NCI-H1048 (cell line): ENCODE data around the gene CLIC1.
A peak's percentile ranks its signal among the peaks of the same experiment; 100 is the strongest.

Experiments
- DNase-seq: peaks from one replicate; lab custom pipeline; 2025; lab: John Stamatoyannopoulos, UW

CLIC1 gene

GRCh38 chr6:31737991-31738979, 2.0 kb upstream of the CLIC1 start:
- no peak for DNase-seq

- no peak for DNase-seq
These were observed 1.1 kb upstream of the CLIC1 start for GRCh38 chr6:31737315-31737990.

- DNase-seq, result no peak
These were observed 511 bp upstream of the CLIC1 start for GRCh38 chr6:31736768-31737314.

GRCh38 chr6:31734821-31735406, 1.4 kb downstream of the CLIC1 start:
- DNase-seq, result no peak

- no peak for DNase-seq
These were observed 2.0 kb downstream of the CLIC1 start for GRCh38 chr6:31734247-31734820.

GRCh38 chr6:31733734-31734133, 2.6 kb downstream of the CLIC1 start:
- no peak for DNase-seq

GRCh38 chr6:31732029-31732428, 4.3 kb downstream of the CLIC1 start:
- no peak for DNase-seq

GRCh38 chr6:31730631-31731086, 5.7 kb downstream of the CLIC1 start:
- no peak for DNase-seq

GRCh38 chr6:31729979-31730630, 6.2 kb downstream of the CLIC1 start:
- peak; percentile 68 for DNase-seq

- DNase-seq, result peak; percentile 12
These were observed 6.8 kb downstream of the CLIC1 start for GRCh38 chr6:31729515-31729978.

- DNase-seq, result no peak
These were observed 7.4 kb downstream of the CLIC1 start, which contains the start of gene DDAH2 for GRCh38 chr6:31728767-31729514. TSS of gene DDAH2 (minus strand) at chr6:31729299. CDS start at chr6:31729161, 138 bp downstream.

- DNase-seq, result no peak
These were observed 8.3 kb downstream of the CLIC1 start for GRCh38 chr6:31727717-31728671.

- no peak for DNase-seq
These were observed 9.2 kb downstream of the CLIC1 start for GRCh38 chr6:31727034-31727716.

- no peak for DNase-seq
These were observed 10.6 kb downstream of the CLIC1 start for GRCh38 chr6:31725502-31726350.

- DNase-seq, result no peak
These were observed 12.2 kb downstream of the CLIC1 start for GRCh38 chr6:31723980-31724691.

- DNase-seq, result no peak
These were observed 12.9 kb downstream of the CLIC1 start, which contains the start of gene MPIG6B for GRCh38 chr6:31723245-31723979. TSS of gene MPIG6B (plus strand) at chr6:31723373. CDS start at chr6:31723384, 11 bp downstream.
